Esophagus muscularis mucosa (tissue), 4 donors: ENCODE results near the gene CHN1. TPM values are rescaled to one million over a fixed set of nuclear protein-coding genes. Genes with fewer than 3 reads are reported as not detected.

Experiments used
- DNase-seq: peaks from one replicate; pipeline ENCODE4 v3.0.0-alpha.2; 2017; ENCODE audit errors: extremely low spot score
- H3K27ac ChIP-seq, 4 donors: fragments of 200-600 bp; sonication (generic); replicated peaks in 1 of 4; 1 replicate in 3 of 4; 2 replicates in 1 of 4; pipeline ENCODE4 v1.5.1; 2016 to 2019; ENCODE audit warnings: mild to moderate bottlenecking in 1 of 4
- H3K27me3 ChIP-seq, 4 donors: fragments of 200-600 bp; sonication (generic); one replicate each; pipeline versions ENCODE4 v1.5.1 to v1.6.0; 2016 to 2019
- H3K36me3 ChIP-seq, 4 donors: fragments of 200-600 bp; sonication (generic); one replicate each; pipeline ENCODE4 v1.5.1; 2016 to 2019
- H3K4me1 ChIP-seq, 4 donors: fragments of 200-600 bp; sonication (generic); one replicate each; pipeline ENCODE4 v1.5.1; 2016 to 2019
- H3K4me3 ChIP-seq, 4 donors: fragments of 200-600 bp; sonication (generic); 1 replicate in 2 of 4; 2 replicates in 2 of 4; pipeline ENCODE4 v1.5.1; 2016 to 2019; ENCODE audit warnings: mild to moderate bottlenecking in 4 of 4, moderate library complexity in 1 of 4
- H3K9me3 ChIP-seq, 4 donors: fragments of 200-600 bp; sonication (generic); 1 replicate in 3 of 4; 2 replicates in 1 of 4; pipeline ENCODE4 v1.5.1; 2016 to 2019
- EP300 ChIP-seq: sonication (generic); formaldehyde crosslinking; IDR thresholded peaks from one replicate; pipeline ENCODE4 v1.6.1; 2017; ENCODE audit warnings: antibody characterized with exemption
- POLR2A ChIP-seq: fragments of 450-650 bp; IDR thresholded peaks from one replicate; pipeline ENCODE4 v1.6.1; 2017; ENCODE audit warnings: antibody characterized with exemption, moderate library complexity, mild to moderate bottlenecking, low read depth
- POLR2AphosphoS5 ChIP-seq, 2 donors: sonication (generic); formaldehyde crosslinking; IDR thresholded peaks; one replicate each; pipeline ENCODE4 v1.6.1; 2017; ENCODE audit warnings: antibody characterized with exemption in 2 of 2
- WGBS: methylation state at CpG from one replicate; pipeline ENCODE4 v1.1.5; 2018; 5-methylcytosine and 5-hydroxymethylcytosine counted together
- intact Hi-C: fragments of 100-400 bp; cut with DNase I; formaldehyde crosslinking; loops from one replicate; pipeline ENCODE4 v1.15.1; 2023
- total RNA-seq, 4 donors: library from RNA; depleted of rRNA; stranded (reverse); fragments of >200 nt; gene quantifications; one replicate each; pipeline versions ENCODE4 v1.1.0 to v1.2.1, GENCODE V29; 2016
- TF ChIP-seq, protein P1 (sequence below), 3 experiments: fragments of 200-600 bp in 2 of 3; fragments of 450-650 bp in 1 of 3; sonication (generic) in 2 of 3; IDR thresholded peaks; one replicate each; pipeline ENCODE4 v1.5.1; 2017 to 2019; ENCODE audit warnings: antibody characterized with exemption in 3 of 3, mild to moderate bottlenecking in 2 of 3, moderate library complexity in 1 of 3

Gene CHN1
- total RNA-seq, 4 donors from 2014 or later, result 23.2 to 32.3 (median 29.8) TPM

DNA sequence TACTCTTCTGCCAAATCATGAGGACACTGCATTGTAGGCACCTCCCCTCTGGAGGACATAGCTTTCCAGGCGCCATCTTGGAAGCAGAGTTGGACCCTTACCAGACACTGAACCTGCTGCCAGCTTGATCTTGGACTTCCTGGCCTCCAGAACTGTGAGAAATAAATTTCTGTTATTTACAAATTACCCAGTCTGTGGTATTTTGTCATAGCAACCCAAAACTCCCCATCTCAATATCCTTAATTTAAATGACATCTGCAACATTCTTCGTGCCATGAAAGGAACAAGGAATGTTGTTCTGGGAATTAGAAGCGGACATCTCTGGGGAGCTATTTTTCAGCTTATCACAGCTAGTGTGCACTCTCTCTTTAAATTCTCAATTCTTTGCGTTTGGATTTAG is 183.6 kb downstream of the CHN1 start:
- Histone ChIP-seq H3K27ac (no peak overlapping the region), H3K36me3 (peaks cover 0 to 18% (median 0%) of the 10 kb centered on the region in 4 donors), H3K27me3 (no peaks in the 10 kb centered on the region), H3K4me3 (no peak overlapping the region), H3K9me3 (no peaks in the 10 kb centered on the region), H3K4me1 (peaks cover 9 to 10% (median 9%) of the 10 kb centered on the region in 4 donors)
- no peak for TF ChIP-seq POLR2A
- TF ChIP-seq EP300, result no peak
- TF ChIP-seq, protein P1, sequence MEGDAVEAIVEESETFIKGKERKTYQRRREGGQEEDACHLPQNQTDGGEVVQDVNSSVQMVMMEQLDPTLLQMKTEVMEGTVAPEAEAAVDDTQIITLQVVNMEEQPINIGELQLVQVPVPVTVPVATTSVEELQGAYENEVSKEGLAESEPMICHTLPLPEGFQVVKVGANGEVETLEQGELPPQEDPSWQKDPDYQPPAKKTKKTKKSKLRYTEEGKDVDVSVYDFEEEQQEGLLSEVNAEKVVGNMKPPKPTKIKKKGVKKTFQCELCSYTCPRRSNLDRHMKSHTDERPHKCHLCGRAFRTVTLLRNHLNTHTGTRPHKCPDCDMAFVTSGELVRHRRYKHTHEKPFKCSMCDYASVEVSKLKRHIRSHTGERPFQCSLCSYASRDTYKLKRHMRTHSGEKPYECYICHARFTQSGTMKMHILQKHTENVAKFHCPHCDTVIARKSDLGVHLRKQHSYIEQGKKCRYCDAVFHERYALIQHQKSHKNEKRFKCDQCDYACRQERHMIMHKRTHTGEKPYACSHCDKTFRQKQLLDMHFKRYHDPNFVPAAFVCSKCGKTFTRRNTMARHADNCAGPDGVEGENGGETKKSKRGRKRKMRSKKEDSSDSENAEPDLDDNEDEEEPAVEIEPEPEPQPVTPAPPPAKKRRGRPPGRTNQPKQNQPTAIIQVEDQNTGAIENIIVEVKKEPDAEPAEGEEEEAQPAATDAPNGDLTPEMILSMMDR (IDR thresholded peaks at IDR 0.05), result no peak
- TF ChIP-seq POLR2AphosphoS5 (IDR thresholded peaks at IDR 0.05), result no peak
- no peak for DNase-seq
- 96% methylated on average over 3 of the region's 4 CpGs for WGBS
- intact Hi-C loops, result no loop called here

DNA sequence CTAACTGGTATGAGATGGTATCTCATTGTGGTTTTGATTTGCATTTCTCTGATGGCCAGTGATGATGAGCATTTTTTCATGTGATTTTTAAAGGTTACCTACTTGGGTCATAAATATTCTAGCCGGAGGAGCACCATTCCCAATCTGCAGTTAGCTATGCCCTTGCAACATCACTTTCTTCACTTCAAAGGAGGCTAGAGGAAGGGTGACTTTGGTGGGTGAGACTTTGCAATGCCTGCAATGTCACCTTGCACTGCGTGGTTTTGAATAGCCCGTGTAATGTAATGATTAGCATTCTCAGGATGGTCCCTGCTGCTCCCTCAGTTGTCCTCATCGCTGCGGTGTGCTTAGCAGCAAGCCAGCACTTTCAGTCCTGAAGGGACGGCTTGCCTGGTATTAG is 184.8 kb downstream of the CHN1 start:
- Histone ChIP-seq H3K9me3 (no peaks in the 10 kb centered on the region), H3K27ac (no peak overlapping the region), H3K36me3 (peaks cover 0 to 18% (median 0%) of the 10 kb centered on the region in 4 donors), H3K4me1 (no peaks in the 10 kb centered on the region), H3K4me3 (no peak overlapping the region), H3K27me3 (no peaks in the 10 kb centered on the region)
- intact Hi-C loops, result no loop called here
- WGBS, result 94% methylated on average over 6 of the region's 6 CpGs
- TF ChIP-seq EP300, result no peak
- no peak for TF ChIP-seq POLR2A
- DNase-seq, result no peak

DNA sequence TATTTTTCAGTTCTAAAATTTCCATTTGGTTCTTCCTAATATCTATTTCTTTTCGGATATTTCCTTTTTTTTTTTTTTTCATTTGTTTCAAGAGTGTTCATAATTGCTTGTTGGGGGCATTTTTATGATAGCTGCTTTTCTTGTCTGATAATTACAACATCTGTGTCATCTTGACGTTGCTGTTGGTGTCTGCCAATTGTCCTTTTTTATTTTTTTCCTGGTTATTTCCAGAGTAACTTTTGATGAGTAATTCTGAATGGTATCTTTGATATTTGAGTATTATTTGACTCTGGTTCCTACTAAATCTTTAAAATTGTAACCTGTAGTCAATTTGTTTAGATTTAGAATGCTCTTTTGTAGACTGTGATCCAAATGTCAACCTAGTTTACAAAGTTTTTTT is 189.7 kb downstream of the CHN1 start:
- DNase-seq, result no peak
- Histone ChIP-seq H3K4me1 (no peaks in the 10 kb centered on the region), H3K36me3 (peaks cover 3 to 16% (median 7%) of the 10 kb centered on the region in 4 donors), H3K27me3 (no peaks in the 10 kb centered on the region), H3K4me3 (no peak overlapping the region), H3K9me3 (no peaks in the 10 kb centered on the region), H3K27ac (no peak overlapping the region)
- intact Hi-C loops, result no loop called here
- WGBS, result 68% methylated on average over 2 of the region's 2 CpGs
- no peak for TF ChIP-seq POLR2AphosphoS5 (IDR thresholded peaks at IDR 0.05)
- TF ChIP-seq EP300, result no peak
- TF ChIP-seq, protein P1 (IDR thresholded peaks at IDR 0.05), result no peak
- TF ChIP-seq POLR2A, result no peak

DNA sequence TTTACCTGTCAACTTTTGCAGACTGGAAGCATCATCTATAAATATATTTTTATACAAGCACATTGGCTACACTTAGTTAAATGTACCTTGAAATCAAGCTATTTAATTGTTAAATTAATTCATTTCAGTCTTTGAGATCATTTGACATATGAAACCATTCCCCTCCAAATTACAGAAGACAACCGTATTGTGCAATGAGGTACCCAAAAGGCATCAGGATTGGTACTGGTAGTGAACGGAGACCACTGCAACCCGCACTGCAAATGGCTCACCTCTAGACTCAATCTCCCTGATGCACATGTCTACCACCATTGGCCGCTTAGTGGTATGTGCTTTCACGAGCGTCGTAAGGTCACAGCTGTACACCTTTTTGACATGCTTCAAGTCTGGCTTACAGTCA is 193.1 kb downstream of the CHN1 start:
- Histone ChIP-seq H3K36me3 (peaks cover 3 to 23% (median 17%) of the 10 kb centered on the region in 4 donors), H3K4me1 (peaks cover 0 to 2% (median under 1%) of the 10 kb centered on the region in 4 donors), H3K4me3 (no peak overlapping the region), H3K9me3 (no peaks in the 10 kb centered on the region), H3K27ac (no peak overlapping the region), H3K27me3 (no peaks in the 10 kb centered on the region)
- 99% methylated on average over 7 of the region's 7 CpGs for WGBS
- TF ChIP-seq EP300 (no peak), POLR2AphosphoS5 (IDR thresholded peaks at IDR 0.05) (no peak), POLR2A (no peak)
- TF ChIP-seq, protein P1 (IDR thresholded peaks at IDR 0.05), result no peak
- intact Hi-C loops, result no loop called here
- no peak for DNase-seq

DNA sequence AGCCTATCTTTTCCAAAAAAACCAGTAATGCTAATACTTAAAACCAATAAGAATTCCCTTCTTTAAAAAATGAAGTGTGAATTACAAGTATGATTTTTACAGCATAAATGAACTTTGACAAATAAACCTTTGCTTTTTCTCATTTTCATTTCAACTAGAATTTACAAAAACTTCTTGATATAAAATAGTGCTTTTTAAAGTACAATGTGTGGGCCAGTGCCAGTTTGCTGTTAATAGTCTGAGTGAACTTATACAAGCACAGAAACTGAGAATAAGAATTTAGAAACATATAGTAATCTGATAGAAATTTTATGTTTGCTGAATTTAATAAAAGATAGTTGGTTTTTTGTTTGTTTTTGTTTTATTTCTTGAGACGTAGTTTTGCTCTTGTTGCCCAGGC is 197.2 kb downstream of the CHN1 start:
- DNase-seq, result no peak
- WGBS, result 54% methylated on average over 1 of the region's 1 CpG
- Histone ChIP-seq H3K9me3 (no peaks in the 10 kb centered on the region), H3K4me3 (no peak overlapping the region), H3K27me3 (no peaks in the 10 kb centered on the region), H3K27ac (no peak overlapping the region), H3K36me3 (peaks cover 3 to 23% (median 17%) of the 10 kb centered on the region in 4 donors), H3K4me1 (peaks cover 0 to 5% (median 2%) of the 10 kb centered on the region in 4 donors)
- TF ChIP-seq POLR2AphosphoS5 (IDR thresholded peaks at IDR 0.05) (no peak), EP300 (no peak), POLR2A (no peak)
- TF ChIP-seq, protein P1 (IDR thresholded peaks at IDR 0.05), result no peak
- intact Hi-C loops, result no loop called here
